Stimulated activated CD8-positive, alpha-beta memory T cell treated with anti-CD3 and anti-CD28 coated beads, Interleukin-7, amount 100 ng/mL, for 24 hours (primary cell): ENCODE measurements around the gene LRRC7.

Experiments
- DNase-seq: peaks from one replicate; pipeline ENCODE4 v3.0.0-alpha.2; 2020; ENCODE audit warnings: low read depth

LRRC7 gene

GRCh38 chr1:69567652-69568420, at the start of gene LRRC7:
Gene LRRC7 (plus strand): TSS chr1:69567922. CDS start chr1:69568640, 718 bp downstream.
- DNase-seq: no peak

DNA sequence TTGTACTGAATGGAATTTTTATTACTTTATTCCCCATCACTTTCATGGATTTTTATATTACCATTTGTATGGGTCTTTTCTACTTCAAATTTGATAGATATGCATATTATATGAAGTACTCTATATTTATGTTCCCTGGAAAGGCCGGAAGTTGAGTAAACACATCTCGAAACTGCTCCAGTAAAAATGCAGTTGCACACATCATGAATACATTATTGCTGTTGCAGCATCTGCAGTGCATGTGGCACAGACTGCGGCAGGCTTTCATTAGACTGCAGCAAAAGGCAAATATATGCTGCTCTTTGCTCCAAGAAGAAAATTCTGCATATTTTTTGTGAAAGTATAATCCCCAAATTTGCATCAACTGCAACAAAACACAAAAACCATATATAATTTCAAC, 48.7 kb upstream of the LRRC7 start:
- DNase-seq: no peak

GRCh38 chr1:69520326-69520725, 47.4 kb upstream of the LRRC7 start:
- no peak for DNase-seq

DNA sequence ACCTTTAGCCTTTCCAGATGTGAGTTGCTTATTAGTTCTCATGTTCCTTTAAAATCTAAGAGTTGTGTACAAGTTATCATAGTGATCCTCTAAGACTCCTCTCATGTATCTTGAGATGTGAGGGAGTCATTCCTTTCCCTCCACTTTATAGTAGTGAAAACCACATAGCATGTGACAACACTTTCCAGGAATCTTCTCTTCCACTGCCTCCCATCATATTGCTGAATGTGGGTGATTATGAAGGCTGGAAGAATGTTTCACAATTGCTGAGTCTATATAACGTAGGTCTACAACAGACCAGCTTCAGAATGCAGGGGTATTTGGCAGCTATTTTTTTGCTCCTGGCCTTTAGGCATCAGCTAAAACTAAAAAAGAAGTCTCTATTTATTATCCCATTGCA, 44.7 kb upstream of the LRRC7 start:
- DNase-seq: no peak

- DNase-seq: no peak
These were observed 44.3 kb upstream of the LRRC7 start for GRCh38 chr1:69523461-69523860.

DNA sequence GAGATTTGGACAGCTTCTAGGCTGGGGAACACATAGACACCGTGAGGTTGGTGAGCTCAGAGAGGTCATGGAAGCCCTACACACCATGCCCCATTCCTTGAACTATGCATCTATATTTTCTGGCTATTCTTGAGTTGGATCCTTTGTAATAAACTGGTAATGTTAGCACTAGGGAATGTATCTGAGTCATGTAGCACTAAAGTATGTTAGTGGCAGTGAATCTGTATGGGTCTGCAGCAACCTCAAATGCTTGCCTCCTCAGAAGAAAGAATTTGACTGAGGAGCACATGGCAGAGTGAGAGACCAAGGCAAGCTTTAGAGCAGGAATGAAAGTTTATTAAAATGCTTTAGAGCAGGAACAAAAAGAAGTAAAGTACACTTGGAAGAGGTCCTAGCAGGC, 43.7 kb upstream of the LRRC7 start:
- DNase-seq: no peak

DNA sequence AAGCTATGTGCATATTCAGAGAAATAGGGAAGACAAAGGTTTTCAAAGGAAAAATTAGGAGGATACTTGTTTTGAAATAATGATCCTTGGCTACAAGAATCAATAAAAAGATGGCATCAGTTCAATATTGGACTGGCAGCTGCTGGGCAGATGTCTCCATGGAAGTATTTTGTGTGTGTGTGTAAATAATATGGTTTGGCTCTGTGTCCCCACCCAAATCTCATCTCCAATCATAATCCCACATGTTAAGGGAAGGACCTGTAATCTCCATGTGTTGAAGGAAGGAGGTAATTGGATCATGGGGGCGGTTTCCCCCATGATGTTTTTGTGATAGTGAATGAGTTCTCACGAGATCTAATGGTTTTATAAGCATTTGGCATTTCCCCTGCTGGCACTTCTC, 40.4 kb upstream of the LRRC7 start:
- no peak for DNase-seq

- DNase-seq: no peak
These were observed 39.3 kb upstream of the LRRC7 start for GRCh38 chr1:69528376-69528775.

- no peak for DNase-seq
These were observed 34.4 kb upstream of the LRRC7 start for GRCh38 chr1:69533343-69533742.

DNA sequence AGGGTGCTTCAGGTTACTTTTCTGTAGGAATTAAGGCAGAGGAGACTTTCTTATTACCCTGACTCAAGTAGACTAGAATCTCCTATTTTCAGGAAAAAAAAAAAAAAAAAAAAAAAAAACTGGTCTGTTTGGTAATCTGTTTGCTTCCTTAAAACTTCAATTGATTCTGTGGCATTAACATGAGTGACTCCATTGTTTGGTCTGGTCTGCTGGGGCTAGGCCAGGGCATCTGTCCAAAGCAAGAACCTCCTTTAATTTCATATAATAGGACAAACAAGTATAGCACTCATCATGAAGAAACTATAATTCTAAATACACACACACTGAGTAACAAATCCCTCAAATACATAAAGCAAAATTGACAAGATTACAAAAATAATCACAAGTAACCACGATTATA, 32.9 kb upstream of the LRRC7 start:
- DNase-seq: no peak

GRCh38 chr1:69535490-69535889, 32.2 kb upstream of the LRRC7 start:
- DNase-seq: no peak

DNA sequence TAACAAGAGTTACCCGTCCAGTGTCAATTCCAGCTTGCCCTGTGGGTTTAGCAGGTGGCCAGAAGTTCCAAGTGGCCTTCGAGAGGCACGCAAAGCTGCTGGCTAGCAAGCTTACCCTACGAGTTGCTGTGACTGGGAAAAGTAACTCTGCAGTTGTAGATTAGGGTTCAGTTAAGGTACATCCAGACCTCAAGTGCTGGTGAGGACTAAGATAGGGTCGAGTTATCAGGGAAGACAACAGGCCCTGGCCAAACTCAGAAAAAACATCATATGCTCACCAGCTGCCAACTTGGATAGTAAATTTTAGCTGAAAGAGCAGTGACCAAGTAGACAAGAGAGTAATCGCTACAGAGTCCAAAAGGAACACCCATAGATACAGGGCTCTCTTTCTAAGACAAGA, 27.7 kb upstream of the LRRC7 start:
- no peak for DNase-seq

DNA sequence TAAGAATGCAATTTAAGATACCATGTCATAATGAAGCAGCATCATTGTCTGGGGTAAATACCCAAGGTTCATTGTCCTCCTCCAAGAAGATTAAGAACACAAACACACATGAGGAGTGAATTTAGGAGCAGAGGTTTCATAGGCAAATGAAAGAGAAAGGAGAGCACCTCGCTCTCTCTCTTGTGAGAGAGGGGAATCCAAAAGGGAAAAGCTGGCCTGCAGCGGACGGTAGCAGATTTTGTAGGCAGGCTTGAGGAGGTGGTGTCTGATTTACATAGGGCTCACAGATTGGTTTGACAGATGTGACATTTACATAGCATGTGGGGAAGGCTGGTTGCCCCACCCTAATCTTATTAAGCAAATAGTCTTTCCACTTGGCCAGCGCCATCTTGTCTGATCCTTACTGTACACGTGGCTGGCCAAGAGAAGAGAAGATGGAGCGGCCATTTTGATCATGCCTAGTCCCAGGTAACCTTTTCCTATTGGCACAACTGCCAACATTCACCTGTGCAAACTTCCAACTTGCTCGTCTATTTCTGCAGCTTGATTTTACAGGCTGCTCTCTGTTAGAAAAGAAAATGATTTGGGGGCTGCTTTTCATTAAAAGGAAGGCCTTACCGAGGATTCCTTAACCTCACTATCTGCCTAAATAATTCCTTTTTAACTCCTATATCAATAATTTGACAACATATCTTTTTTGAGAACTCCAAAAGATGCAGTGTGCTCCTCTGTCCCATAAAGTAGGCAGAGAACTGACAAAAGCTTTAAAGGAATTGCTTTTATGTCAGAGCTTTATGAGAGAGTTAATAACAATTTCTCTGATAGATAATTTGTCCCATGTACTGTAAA, 16.0 kb upstream of the LRRC7 start:
- no peak for DNase-seq

- no peak for DNase-seq
These were observed 14.0 kb upstream of the LRRC7 start for GRCh38 chr1:69553726-69554125.

- DNase-seq: no peak
These were observed 876 bp downstream of the LRRC7 start for GRCh38 chr1:69568421-69569174.

- DNase-seq: no peak
These were observed 1.4 kb downstream of the LRRC7 start for GRCh38 chr1:69569175-69569541.

- no peak for DNase-seq
These were observed 2.0 kb downstream of the LRRC7 start for GRCh38 chr1:69569576-69570328.

DNA sequence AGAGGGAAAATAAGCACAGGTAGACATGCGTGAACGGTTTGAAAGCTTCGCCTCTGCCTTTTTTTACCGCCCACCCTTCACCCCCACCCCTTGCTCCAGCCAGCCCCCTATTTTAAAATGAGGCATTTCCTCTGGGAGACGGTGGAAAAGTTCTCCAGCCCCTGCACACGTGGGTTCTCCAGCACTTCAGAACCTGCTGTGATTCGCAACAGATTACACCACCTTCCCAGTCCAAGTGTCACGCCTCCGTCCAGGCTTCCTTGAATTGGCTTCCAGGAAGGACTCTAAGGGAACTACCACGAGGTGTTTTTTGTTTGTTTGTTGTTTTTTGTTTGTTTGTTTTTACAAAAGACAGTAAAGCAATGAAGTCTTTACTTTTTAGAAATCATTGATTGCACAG, 2.6 kb downstream of the LRRC7 start:
- no peak for DNase-seq

GRCh38 chr1:69572921-69573320, 5.2 kb downstream of the LRRC7 start:
- DNase-seq: no peak

GRCh38 chr1:69573911-69574310, 6.2 kb downstream of the LRRC7 start:
- no peak for DNase-seq

GRCh38 chr1:69585666-69586065, 17.9 kb downstream of the LRRC7 start:
- no peak for DNase-seq

GRCh38 chr1:69587391-69587790, 19.7 kb downstream of the LRRC7 start:
- no peak for DNase-seq
